DMS153 treated with DMSO at 0.1 percent for 48 hours (cell line): ENCODE results near the gene RGCC.

Experiments
- DNase-seq: peaks from one replicate; lab custom pipeline; 2025; ENCODE audit not compliant: unreplicated experiment; lab: John Stamatoyannopoulos, UW

The RGCC gene

GRCh38 chr13:41514853-41515395, 57.6 kb downstream of the RGCC start:
- DNase-seq: no peak

- DNase-seq: no peak
Observed at GRCh38 chr13:41515491-41516139, 58.3 kb downstream of the RGCC start.

DNA sequence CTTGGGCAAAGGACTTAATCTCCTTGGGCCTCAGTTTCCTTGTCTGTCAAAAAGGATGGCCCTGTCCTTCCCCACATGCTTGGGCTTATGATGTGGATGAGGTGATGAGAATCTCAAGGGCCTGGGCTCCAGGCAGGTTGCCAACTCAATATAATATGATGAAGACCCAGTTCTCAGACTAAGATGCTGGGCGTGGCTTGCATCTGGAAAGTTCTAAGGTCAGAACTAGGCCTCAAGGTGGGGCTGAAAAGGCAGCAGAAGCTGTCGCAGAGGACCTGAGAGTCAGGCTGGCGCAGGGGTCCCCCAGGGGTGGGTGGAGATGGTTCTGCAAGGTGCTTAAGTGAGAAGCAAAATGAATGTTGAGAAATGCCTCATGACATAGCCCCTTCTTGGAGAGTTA, 58.8 kb downstream of the RGCC start:
- DNase-seq: no peak

GRCh38 chr13:41516760-41517159, 59.4 kb downstream of the RGCC start:
- no peak for DNase-seq

DNA sequence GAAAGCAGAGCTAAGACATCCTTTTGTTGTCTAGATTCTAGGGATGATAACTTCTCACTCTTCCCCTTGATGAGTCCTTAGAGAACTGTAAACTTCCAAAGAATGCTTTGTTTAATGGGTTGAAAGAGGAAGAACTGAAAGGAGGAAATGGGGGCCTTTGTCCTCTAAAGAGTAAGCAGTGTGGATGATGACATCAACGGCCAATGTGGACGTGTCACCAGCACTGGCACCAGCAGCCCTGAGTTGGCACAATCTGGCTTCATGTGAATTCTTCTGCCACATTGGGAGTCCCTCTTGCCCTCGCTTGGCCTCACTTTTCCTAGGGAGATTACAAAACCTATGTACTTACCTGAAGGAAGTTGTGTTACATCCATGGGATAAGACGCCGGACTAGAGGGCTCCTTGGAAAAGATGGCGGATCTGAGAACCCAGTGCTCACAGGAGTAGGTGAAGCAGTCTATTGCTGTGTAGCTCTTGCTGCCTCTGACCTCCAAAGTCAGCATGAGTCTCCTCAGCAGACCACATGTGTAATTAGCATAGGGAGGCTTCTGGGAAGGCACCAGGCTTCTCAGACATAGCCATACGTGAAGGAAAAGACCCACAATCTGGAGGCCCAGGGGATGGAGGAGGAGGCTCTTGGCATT, 62.8 kb downstream of the RGCC start:
- DNase-seq: no peak
